Measurements from ENCODE around the gene RNF38.

RNF38 gene

GRCh38 chr9:36289836-36290435, 110.1 kb downstream of the RNF38 start:
- no peak for DNase-seq

DNA sequence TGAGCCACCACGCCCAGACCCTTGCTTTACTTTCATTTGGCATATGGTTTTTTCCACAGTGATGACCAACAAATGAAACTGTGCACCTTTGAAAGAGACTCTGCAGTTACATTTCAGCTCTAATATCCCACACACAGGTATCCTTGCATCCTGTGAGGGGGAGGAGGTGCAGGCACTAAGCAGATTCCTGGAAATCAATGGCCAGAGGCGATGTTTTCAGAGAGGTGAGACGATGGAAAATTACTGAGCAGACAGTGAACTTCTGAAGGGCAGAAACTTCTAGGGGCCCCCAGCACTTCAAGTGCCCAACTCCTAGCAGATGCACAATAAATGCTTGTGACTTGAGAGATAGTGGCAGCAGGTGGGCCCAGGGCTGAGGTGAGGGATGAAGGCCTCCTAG, 112.0 kb downstream of the RNF38 start:
- no peak for DNase-seq
